H1 (cell line): ENCODE results near the gene COL19A1. TPM values are rescaled to one million over a fixed set of nuclear protein-coding genes. Genes with fewer than 3 reads are reported as not detected.

Experiments
- CTCF ChIA-PET: fragments of 300-600 bp; sonication (Branson Sonifier 250); formaldehyde crosslinking; loops from one replicate; lab custom pipeline; 2021; ENCODE audit not compliant: partially characterized antibody; lab: Charles Lee
- POLR2A ChIA-PET: fragments of 300-600 bp; sonication (Branson Sonifier 250); formaldehyde crosslinking; loops from one replicate; lab custom pipeline; 2021; ENCODE audit warnings: inconsistent platforms; ENCODE audit not compliant: partially characterized antibody; lab: Charles Lee
- DNase-seq, 2 experiments: peaks; one replicate each; pipeline versions ENCODE4 v3.0.0 to v3.0.0-alpha.2; 2010 to 2022; ENCODE audit warnings: low spot score in 2 of 2, low read depth in 1 of 2, mixed read lengths in 1 of 2
- FAIRE-seq: peaks from 2 replicates; lab custom pipeline; 2011; peaks lifted over from hg19 to GRCh38; lab: Jason Lieb, UNC
- H2AFZ ChIP-seq: 2 replicates; pipeline ENCODE4 v1.8.1; 2012; ENCODE audit warnings: low read length, inconsistent platforms
- H2AK5ac ChIP-seq: 2 replicates; pipeline ENCODE4 v1.6.1; 2013; ENCODE audit warnings: low read depth, low read length
- H2BK120ac ChIP-seq: replicated peaks from 2 replicates; pipeline ENCODE3; 2013; ENCODE audit warnings: low read depth, low read length, inconsistent platforms
- H2BK12ac ChIP-seq: 2 replicates; pipeline ENCODE4 v1.6.1; 2013; ENCODE audit warnings: low read depth, low read length
- H2BK15ac ChIP-seq: 2 replicates; pipeline ENCODE4 v1.6.1; 2013; ENCODE audit warnings: low read length
- H2BK20ac ChIP-seq: 2 replicates; pipeline ENCODE4 v1.6.1; 2013; ENCODE audit warnings: low read length
- H2BK5ac ChIP-seq: 2 replicates; pipeline ENCODE4 v1.6.1; 2013; ENCODE audit warnings: low read depth, low read length
- H3K14ac ChIP-seq: 2 replicates; pipeline ENCODE4 v1.6.1; 2013; ENCODE audit warnings: inconsistent platforms; ENCODE audit not compliant: insufficient read length
- H3K18ac ChIP-seq: 2 replicates; pipeline ENCODE4 v1.6.1; 2013; ENCODE audit warnings: low read length; ENCODE audit errors: extremely low read depth
- H3K23ac ChIP-seq: 2 replicates; pipeline ENCODE4 v1.6.1; 2013; ENCODE audit warnings: inconsistent platforms; ENCODE audit not compliant: insufficient read length
- H3K23me2 ChIP-seq: 2 replicates; pipeline ENCODE4 v1.6.1; 2013; ENCODE audit warnings: low read depth, low read length
- H3K27ac ChIP-seq: 2 replicates; pipeline ENCODE4 v1.6.1; 2011; ENCODE audit warnings: low read depth, low read length, inconsistent platforms
- H3K27me3 ChIP-seq, 4 experiments: replicated peaks in 1 of 4; 1 replicate in 1 of 4; 2 replicates in 3 of 4; pipeline versions ENCODE4 v1.6.1 to v1.8.1; 2011 to 2013; ENCODE audit warnings: low read length in 3 of 4, mild to moderate bottlenecking in 3 of 4, inconsistent platforms in 2 of 4, mixed read lengths in 2 of 4, moderate library complexity in 1 of 4; ENCODE audit not compliant: control insufficient read depth in 3 of 4, insufficient read depth in 3 of 4; ENCODE audit errors: extremely low read depth in 1 of 4
- H3K36me3 ChIP-seq, 4 experiments: 2 replicates each; pipeline versions ENCODE4 v1.6.1 to v1.8.1; 2011 to 2013; ENCODE audit warnings: mild to moderate bottlenecking in 4 of 4, low read length in 3 of 4, moderate library complexity in 2 of 4, control low read depth in 1 of 4, inconsistent platforms in 1 of 4; ENCODE audit not compliant: insufficient read depth in 4 of 4, control insufficient read depth in 2 of 4
- H3K4ac ChIP-seq: replicated peaks from 2 replicates; pipeline ENCODE3; 2013; ENCODE audit warnings: low read length, low read depth, mixed read lengths, inconsistent platforms; ENCODE audit not compliant: insufficient read length
- H3K4me1 ChIP-seq, 4 experiments: replicated peaks in 1 of 4; 1 replicate in 1 of 4; 2 replicates in 3 of 4; pipeline versions ENCODE4 v1.6.1 to v1.8.1; 2011 to 2013; ENCODE audit warnings: low read length in 3 of 4, inconsistent platforms in 2 of 4, mixed read lengths in 1 of 4; ENCODE audit not compliant: insufficient read depth in 4 of 4, control insufficient read depth in 3 of 4
- H3K4me2 ChIP-seq, 2 experiments: 2 replicates each; pipeline versions ENCODE4 v1.6.1 to v1.8.1; 2011 to 2013; ENCODE audit warnings: low read depth in 2 of 2, low read length in 2 of 2, control low read depth in 1 of 2, inconsistent platforms in 1 of 2, mild to moderate bottlenecking in 1 of 2; ENCODE audit not compliant: insufficient read depth in 1 of 2
- H3K4me3 ChIP-seq, 4 experiments: fragments of 200-600, 300-600 bp in 1 of 4; sonication (generic), shearing (Covaris generic), sonication (Bioruptor Twin) in 1 of 4; 2 replicates each; pipeline versions ENCODE4 v1.5.1 to v1.8.1; 2011 to 2016; ENCODE audit warnings: low read length in 4 of 4, low read depth in 3 of 4, control low read depth in 2 of 4, inconsistent platforms in 2 of 4, mild to moderate bottlenecking in 2 of 4, mixed read lengths in 1 of 4, moderate library complexity in 1 of 4; ENCODE audit not compliant: insufficient read depth in 2 of 4; ENCODE audit errors: extremely low read depth in 1 of 4
- H3K56ac ChIP-seq: replicated peaks from 2 replicates; pipeline ENCODE3; 2013; ENCODE audit warnings: low read depth, mild to moderate bottlenecking, mixed read lengths, low read length, inconsistent platforms; ENCODE audit not compliant: insufficient read length
- H3K79me1 ChIP-seq: 2 replicates; pipeline ENCODE4 v1.6.1; 2013; ENCODE audit warnings: low read depth, low read length, control low read depth
- H3K79me2 ChIP-seq, 2 experiments: 2 replicates each; pipeline versions ENCODE4 v1.6.1 to v1.8.1; 2012 to 2013; ENCODE audit warnings: low read length in 2 of 2, mild to moderate bottlenecking in 2 of 2, inconsistent platforms in 1 of 2; ENCODE audit not compliant: insufficient read depth in 2 of 2, control insufficient read depth in 1 of 2
- H3K9ac ChIP-seq, 4 experiments: replicated peaks in 1 of 4; 1 replicate in 1 of 4; 2 replicates in 3 of 4; pipeline versions ENCODE4 v1.6.1 to v1.8.1; 2011 to 2013; ENCODE audit warnings: low read depth in 3 of 4, low read length in 3 of 4, control low read depth in 2 of 4, mild to moderate bottlenecking in 2 of 4, moderate library complexity in 2 of 4, inconsistent platforms in 1 of 4; ENCODE audit errors: extremely low read depth in 1 of 4
- H3K9me3 ChIP-seq, 2 experiments: 2 replicates each; pipeline versions ENCODE4 v1.6.1 to v1.8.1; 2012 to 2013; ENCODE audit warnings: mild to moderate bottlenecking in 2 of 2, moderate library complexity in 2 of 2, control low read depth in 1 of 2, inconsistent platforms in 1 of 2, low read depth in 1 of 2, low read length in 1 of 2, mixed read lengths in 1 of 2; ENCODE audit not compliant: insufficient read depth in 2 of 2
- H4K20me1 ChIP-seq, 2 experiments: replicated peaks in 1 of 2; 2 replicates each; pipeline versions ENCODE3 to v1.8.1; 2011 to 2013; ENCODE audit warnings: inconsistent platforms in 2 of 2, low read length in 2 of 2, mild to moderate bottlenecking in 1 of 2; ENCODE audit not compliant: insufficient read depth in 2 of 2, control insufficient read depth in 1 of 2
- H4K5ac ChIP-seq: 2 replicates; pipeline ENCODE4 v1.6.1; 2013; ENCODE audit warnings: low read length, low read depth, mixed read lengths, inconsistent platforms; ENCODE audit not compliant: insufficient read length
- H4K8ac ChIP-seq: 2 replicates; pipeline ENCODE4 v1.8.0; 2013; ENCODE audit warnings: mild to moderate bottlenecking, moderate library complexity, low read length, inconsistent platforms; ENCODE audit not compliant: insufficient read depth; ENCODE audit errors: extremely low read depth
- H4K91ac ChIP-seq: replicated peaks from 2 replicates; pipeline ENCODE3; 2013; ENCODE audit warnings: low read length, mixed read lengths, inconsistent platforms; ENCODE audit not compliant: insufficient read length
- EZH2 ChIP-seq: fragments of 200-600 bp; sonication (generic); IDR thresholded peaks from 2 replicates; pipeline ENCODE4 v1.7.1; 2012; ENCODE audit warnings: low read depth, mild to moderate bottlenecking, moderate library complexity, low read length, inconsistent platforms; ENCODE audit not compliant: severe bottlenecking
- GABPA ChIP-seq: IDR thresholded peaks from 2 replicates; pipeline ENCODE4 v1.6.1; 2011; ENCODE audit warnings: mild to moderate bottlenecking, low read length, moderate library complexity, borderline replicate concordance; ENCODE audit not compliant: insufficient read depth
- HDAC2 ChIP-seq, 2 experiments: fragments of 300-600 bp in 1 of 2; sonication (generic) in 1 of 2; IDR thresholded peaks; 2 replicates each; pipeline ENCODE4 v1.6.1; 2011 to 2012; ENCODE audit warnings: low read depth in 2 of 2, low read length in 2 of 2, mild to moderate bottlenecking in 2 of 2, moderate library complexity in 2 of 2, borderline replicate concordance in 1 of 2, inconsistent platforms in 1 of 2
- KDM4A ChIP-seq: IDR thresholded peaks from one replicate; pipeline ENCODE4 v1.7.1; 2012; ENCODE audit warnings: low read depth, mild to moderate bottlenecking, moderate library complexity, low read length, inconsistent platforms; ENCODE audit not compliant: severe bottlenecking
- ZNF274 ChIP-seq: IDR thresholded peaks from 2 replicates; pipeline ENCODE4 v1.7.0; 2012; ENCODE audit warnings: low read length, borderline replicate concordance; ENCODE audit errors: extremely low read depth
- WGBS, 2 experiments: shearing (Covaris generic) in 1 of 2; methylation state at CpG; one replicate each; pipeline versions ENCODE4 v1.1.6 to v1.1.7; 2013 to 2015; ENCODE audit warnings: low lambda C conversion rate in 2 of 2, mixed read lengths in 2 of 2, inconsistent platforms in 1 of 2, low coverage in 1 of 2, missing lambda C conversion rate in 1 of 2; ENCODE audit not compliant: insufficient replicate concordance in 2 of 2, insufficient coverage in 1 of 2, insufficient read length in 1 of 2; ENCODE audit errors: extremely low coverage in 1 of 2, missing lambda C conversion rate in 1 of 2; 5-methylcytosine and 5-hydroxymethylcytosine counted together
- polyA plus RNA-seq, 7 experiments: library from polyadenylated mRNA; depleted of rRNA in 3 of 7; stranded (reverse) in 5 of 7; unstranded in 2 of 7; fragments of >200 nt in 5 of 7; fragments of 200-250 nt in 2 of 7; gene quantifications; 1 replicate in 5 of 7; 2 replicates in 1 of 7; 4 replicates in 1 of 7; pipeline versions ENCODE4 v1.2.1 to v1.2.3, GENCODE V29; 2011 to 2013; ENCODE audit warnings: missing spikeins in 2 of 7, mixed read lengths in 2 of 7
- total RNA-seq: library from RNA; stranded (reverse); fragmentation: NEBNext Ultra II Directional; extraction: Animal tissue kit (Norgen Biotek cat#: 25700); gene quantifications from 2 replicates; pipeline ENCODE4 v1.2.1, GENCODE V29; 2021
- TF ChIP-seq, protein P1 (sequence below): IDR thresholded peaks from 2 replicates; pipeline ENCODE4 v1.6.1; 2012; ENCODE audit warnings: low read length, inconsistent platforms

The COL19A1 gene
- total and polyA plus RNA-seq, 2 of the 8 experiments (the other 6 are each of a cell fraction or from before 2014, with no cell fraction given) = not detected

DNA sequence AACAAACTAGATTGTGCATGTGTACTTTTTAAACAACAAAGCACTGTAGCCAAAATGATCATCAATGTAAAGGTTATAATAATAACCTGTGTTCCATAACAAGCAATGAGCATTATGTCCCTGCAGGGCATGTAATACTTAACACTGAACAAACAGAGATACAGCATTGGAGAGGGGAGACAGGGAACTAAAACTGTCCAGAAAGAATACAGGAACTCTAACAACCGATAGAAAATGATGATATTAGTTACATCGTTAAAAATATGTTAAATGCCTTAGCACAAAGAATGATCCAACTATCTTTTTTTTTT is 356.0 kb downstream of the COL19A1 start:
- no peaks in the 10 kb centered on the region for H3K4me1 ChIP-seq

More for the DNA sequence above, 356.0 kb downstream of the COL19A1 start:
- ChIA-PET POLR2A (no interaction called here), CTCF (interaction anchor here (1.1 to 6.9 kb wide), 10 partner anchors 10 to 791 kb away, joined by 3 to 149 read pairs (median 10); no protein-coding TSS in a partner anchor)
- no peak overlapping the region for H3K4me3 ChIP-seq
- H3K23me2 ChIP-seq = no peaks in the 10 kb centered on the region
- H3K23ac ChIP-seq = no peak overlapping the region
- TF ChIP-seq ZNF274 (no peak), EZH2 (no peak), GABPA (no peak), HDAC2 (IDR thresholded peaks at IDR 0.05; ENCODE audit: borderline replicate concordance in 1 of 2, low read depth in 2 of 2, low read length in 2 of 2) (no peak), KDM4A (no peak)
- TF ChIP-seq, protein P1, sequence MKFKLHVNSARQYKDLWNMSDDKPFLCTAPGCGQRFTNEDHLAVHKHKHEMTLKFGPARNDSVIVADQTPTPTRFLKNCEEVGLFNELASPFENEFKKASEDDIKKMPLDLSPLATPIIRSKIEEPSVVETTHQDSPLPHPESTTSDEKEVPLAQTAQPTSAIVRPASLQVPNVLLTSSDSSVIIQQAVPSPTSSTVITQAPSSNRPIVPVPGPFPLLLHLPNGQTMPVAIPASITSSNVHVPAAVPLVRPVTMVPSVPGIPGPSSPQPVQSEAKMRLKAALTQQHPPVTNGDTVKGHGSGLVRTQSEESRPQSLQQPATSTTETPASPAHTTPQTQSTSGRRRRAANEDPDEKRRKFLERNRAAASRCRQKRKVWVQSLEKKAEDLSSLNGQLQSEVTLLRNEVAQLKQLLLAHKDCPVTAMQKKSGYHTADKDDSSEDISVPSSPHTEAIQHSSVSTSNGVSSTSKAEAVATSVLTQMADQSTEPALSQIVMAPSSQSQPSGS = no peak
- no peaks in the 10 kb centered on the region for H3K9me3 ChIP-seq
- H3K79me2 ChIP-seq = no peaks in the 10 kb centered on the region
- H3K4ac ChIP-seq = no peak overlapping the region
- no peak overlapping the region for H2BK120ac ChIP-seq
- no peak overlapping the region for H2BK12ac ChIP-seq
- H3K18ac ChIP-seq = no peak overlapping the region
- FAIRE-seq (no peak), DNase-seq (no peak)
- H3K27me3 ChIP-seq = no peaks in the 10 kb centered on the region
- H3K9ac ChIP-seq = no peak overlapping the region
- no peaks in the 10 kb centered on the region for H3K36me3 ChIP-seq
- H4K20me1 ChIP-seq = no peaks in the 10 kb centered on the region
- H2BK15ac ChIP-seq = no peak overlapping the region
- H3K4me2 ChIP-seq = no peak overlapping the region
- no peak overlapping the region for H4K8ac ChIP-seq
- no peak overlapping the region for H2BK20ac ChIP-seq
- no peak overlapping the region for H2AK5ac ChIP-seq
- no peak overlapping the region for H2BK5ac ChIP-seq
- H3K27ac ChIP-seq = no peak overlapping the region
- WGBS, 2 experiments = 95% methylated on average over 2 of the region's 2 CpGs; no CpG with 5 or more reads in 1 of the 2 experiments
- H3K14ac ChIP-seq = no peak overlapping the region
- H3K79me1 ChIP-seq = no peaks in the 10 kb centered on the region
- H2AFZ ChIP-seq = no peak overlapping the region
- no peak overlapping the region for H4K5ac ChIP-seq
- no peak overlapping the region for H4K91ac ChIP-seq
- H3K56ac ChIP-seq = no peak overlapping the region
